Dermis blood vessel endothelial cell (primary cell): ENCODE results near the gene MAP2K7. TPM values are rescaled to one million over a fixed set of nuclear protein-coding genes. Genes with fewer than 3 reads are reported as not detected.

Experiments
- DNase-seq: peaks from one replicate; pipeline ENCODE4 v3.0.0; 2010
- total RNA-seq: library from RNA; depleted of rRNA; stranded (reverse); fragments of >200 nt; gene quantifications from 2 replicates; pipeline ENCODE4 v1.2.3, GENCODE V29; 2014

MAP2K7 gene
- total RNA-seq, 1 donor from 2014 or later = 10.4 TPM

GRCh38 chr19:7867092-7867844, 36.4 kb upstream of the MAP2K7 start:
- DNase-seq = no peak

DNA sequence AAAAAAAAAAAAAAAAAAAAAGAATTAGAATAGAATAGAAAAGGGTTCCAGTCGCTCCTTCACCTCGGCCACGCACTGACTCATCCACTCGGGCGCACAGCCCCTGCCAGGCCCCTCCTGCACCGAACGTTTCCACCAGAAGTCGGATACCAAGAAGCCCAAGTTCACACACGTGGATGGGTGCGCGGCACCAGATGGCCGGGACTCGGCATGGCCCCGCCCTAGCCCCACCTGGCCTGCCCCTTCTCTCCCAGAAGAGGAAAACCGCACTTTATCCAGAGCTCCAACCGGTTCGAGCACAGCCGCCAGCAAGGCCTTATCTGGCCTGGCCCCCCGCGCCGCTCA, 35.4 kb upstream of the MAP2K7 start:
- no peak for DNase-seq

DNA sequence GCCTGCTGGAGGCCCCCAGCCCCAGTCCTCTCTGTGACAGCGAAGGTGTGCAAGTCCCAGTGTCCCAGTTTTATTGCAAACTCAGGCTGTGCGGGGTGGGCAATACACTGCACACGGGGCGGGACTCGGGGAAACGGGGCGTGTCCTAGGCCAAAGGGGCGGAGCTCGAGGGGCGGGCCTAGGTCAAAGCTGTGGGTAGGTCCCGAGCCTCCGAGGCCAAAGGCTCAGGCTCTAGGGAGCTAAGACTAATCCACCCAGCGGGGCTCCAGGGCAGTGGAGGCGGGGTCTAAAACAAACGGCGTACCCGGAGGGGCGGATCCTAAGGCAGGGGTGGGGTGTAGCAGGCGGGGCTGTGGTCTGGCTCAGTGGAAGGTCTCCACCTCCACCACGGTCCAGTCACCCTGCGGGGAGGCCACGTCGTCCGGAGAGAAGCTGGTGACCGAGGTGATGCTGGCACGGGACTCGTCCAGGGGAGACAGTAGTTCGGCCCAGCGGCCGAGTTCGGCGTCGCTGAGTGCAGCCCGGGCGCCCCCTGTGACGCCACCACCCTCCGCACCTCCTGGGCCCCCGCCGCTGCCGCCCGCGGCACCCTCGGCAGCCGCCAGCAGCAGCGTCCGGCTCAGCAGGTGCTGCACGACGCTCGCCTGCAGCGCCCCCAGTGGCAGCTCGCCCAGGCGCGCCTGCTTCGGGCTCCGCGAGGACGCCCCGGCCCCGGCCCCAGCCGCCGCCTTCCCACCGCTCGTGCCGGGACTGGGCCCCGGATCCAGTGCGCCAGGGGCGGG, 34.8 kb upstream of the MAP2K7 start:
- DNase-seq = peak; percentile 75

DNA sequence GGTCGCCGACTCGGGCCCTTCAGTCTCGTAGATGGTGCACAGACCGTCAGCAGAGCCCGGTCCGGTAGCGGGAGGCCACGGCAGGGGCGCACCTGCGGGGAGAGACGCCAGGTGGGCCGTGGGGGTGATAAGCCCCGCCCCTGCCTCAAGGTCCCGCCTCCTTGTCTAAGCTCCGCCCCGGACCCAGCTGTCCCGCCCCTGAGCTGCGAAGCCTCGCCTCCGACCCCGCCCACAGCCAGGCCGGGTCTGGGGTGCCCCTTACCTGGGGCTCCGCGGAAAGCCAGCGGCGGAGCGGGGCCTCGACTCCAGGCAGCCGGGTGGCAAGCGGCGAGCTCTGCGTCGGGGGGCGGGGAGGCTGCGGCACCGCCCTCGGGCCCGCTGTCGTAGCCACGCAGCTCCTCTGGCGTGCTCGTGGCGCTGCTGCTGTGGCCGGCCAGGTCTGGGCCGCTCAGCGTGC, 34.2 kb upstream of the MAP2K7 start:
- DNase-seq = peak; percentile 54

- peak; percentile 41 for DNase-seq
Observed at GRCh38 chr19:7869910-7870511, 33.7 kb upstream of the MAP2K7 start.

GRCh38 chr19:7870571-7871436, 32.9 kb upstream of the MAP2K7 start:
- DNase-seq = peak; percentile 38

GRCh38 chr19:7871437-7872305, 32.0 kb upstream of the MAP2K7 start:
- DNase-seq = peak; percentile 76

DNA sequence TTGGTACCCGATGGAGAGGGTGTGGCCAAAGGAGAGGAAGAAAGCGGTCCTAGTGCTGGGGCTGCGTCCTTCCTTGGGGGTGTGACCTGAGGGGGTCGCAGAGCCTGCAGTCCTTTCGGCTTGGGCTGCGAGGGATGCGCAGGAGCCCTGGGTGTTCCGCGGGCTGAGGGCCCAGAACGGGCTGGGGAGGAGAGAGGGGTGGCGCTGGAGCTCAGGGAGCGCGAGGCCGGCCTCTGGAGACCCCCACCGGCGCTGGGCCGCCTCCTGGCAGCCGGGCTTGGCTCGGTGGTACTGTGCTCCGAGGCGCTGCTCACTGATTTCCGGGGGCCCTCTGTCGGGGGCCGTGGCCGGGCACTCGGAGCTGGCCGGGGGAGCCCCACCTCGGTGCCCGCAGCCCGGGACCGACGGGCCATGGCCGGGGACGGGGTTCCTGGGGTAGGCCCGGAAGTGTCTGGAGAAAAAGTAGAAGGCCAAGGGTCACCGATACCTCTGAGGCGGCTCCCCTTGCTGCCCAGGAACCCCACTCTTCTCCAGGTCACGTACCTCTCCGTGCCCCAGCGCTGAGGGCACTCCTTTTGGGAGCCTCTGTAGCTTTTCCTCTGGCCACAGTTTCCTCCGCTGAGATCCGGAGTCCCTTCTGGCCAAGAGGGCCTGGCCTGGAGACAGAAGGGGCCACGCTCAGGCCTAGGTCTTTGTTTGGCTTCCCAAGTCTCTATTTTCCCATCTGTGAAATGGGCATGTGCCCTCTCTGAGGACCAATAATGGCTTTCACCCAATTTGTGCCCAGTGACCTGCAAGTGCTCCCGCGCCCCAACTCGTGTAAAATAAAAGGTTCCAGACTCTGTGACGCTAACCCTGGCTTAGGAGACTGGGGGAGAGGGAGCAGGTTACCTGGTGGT, 31.1 kb upstream of the MAP2K7 start:
- DNase-seq = no peak

DNA sequence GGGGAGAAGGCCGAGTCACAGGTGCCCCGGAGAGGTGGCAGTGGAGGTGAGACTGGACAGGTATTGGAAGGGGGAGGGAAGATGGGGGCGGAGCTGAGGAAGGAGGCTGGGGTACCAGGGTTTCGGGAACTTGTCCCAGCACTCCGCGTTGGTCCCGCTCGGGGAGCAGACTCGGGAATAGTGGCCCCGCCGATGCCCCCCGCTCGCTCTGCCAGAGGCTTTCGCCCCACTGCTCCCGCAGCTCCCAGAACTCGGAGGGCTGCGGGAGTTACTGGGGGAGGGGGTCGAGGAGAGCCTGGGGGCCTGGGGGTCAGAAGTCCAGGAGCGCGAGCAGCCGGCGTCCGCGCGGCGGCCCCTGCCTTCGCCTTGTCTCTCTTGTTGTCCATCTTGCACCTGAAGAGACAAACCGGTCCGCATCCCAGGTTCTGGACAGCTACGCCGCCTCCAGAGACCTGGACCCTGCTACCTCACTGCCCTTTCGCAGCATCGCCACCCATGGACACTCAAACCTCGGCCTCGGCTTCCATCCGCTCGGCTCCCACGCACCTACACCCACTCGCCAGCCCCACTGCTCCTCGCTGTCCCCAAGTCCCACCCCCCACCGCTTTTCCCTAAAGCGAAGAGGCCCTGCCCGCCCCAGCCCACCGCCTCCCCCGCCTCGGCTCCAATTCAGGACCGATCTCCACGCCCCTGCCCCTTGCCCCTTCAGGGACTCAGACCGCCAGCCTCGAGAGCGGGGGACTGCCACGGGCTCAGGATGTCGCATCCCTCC, 30.2 kb upstream of the MAP2K7 start:
- no peak for DNase-seq

DNA sequence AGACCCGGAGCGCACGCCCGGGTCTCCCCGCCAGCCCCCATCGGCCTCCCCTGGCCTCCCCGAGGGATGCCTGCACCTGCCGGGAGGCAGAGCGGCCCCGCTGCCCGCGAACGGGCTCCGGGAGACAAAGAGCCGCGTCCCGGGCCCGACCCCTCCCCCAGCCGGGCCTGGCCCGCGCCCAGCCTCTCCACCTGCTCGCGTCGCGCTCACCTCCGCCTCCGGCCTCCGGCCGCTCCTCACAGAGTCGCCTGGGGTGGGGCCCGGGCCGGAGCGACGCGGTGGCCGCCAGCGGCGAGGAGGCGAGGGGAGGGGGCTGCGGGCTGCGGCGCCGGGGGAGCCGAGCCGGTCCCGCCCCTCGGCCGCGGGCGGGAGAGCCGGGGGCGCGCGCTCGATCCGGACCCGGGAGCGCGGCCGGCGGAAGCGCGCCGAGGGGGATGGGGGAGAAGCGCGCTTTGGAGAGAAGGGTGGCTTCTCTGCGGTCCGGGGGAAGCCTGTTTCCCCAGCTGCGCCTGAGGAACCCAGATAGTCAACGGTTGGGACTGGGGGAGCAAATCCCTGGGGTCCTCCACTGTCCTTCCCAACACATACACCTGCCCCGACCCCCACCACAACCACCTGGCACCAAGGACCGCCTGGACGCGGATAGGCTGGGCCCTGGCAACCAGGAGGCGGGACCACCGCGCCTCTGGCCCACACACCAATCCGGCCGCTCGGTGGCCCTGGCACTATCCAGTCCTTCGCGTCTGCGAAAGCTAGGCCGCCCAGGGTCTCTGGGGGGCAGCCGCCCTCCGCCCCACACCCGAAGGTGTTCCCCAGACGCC, 29.4 kb upstream of the MAP2K7 start, which contains the start of gene PRR36:
PRR36 (minus strand) TSS at position 315 of the 821 bp plus-strand sequence. CDS start 701 bp downstream, outside the sequence.
- DNase-seq = peak; percentile 60

DNA sequence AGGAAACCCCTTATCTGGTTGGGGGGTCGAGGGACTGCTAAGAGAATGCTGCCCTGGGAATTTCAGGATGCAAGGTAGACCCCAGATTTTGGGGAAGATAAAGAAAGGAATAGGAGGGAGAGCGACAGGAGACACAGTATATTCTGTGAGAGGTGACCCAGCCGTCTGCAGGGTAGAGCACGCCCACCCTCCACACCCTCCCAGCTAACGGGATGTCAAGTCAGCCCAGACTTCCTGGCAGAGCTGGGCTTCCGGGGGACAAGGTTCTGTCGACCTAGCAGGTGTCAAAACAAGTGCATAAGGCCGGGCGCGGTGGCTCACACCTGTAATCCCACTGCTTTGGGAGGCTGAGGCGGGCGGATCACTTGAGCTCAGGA, 28.8 kb upstream of the MAP2K7 start:
- DNase-seq = no peak

DNA sequence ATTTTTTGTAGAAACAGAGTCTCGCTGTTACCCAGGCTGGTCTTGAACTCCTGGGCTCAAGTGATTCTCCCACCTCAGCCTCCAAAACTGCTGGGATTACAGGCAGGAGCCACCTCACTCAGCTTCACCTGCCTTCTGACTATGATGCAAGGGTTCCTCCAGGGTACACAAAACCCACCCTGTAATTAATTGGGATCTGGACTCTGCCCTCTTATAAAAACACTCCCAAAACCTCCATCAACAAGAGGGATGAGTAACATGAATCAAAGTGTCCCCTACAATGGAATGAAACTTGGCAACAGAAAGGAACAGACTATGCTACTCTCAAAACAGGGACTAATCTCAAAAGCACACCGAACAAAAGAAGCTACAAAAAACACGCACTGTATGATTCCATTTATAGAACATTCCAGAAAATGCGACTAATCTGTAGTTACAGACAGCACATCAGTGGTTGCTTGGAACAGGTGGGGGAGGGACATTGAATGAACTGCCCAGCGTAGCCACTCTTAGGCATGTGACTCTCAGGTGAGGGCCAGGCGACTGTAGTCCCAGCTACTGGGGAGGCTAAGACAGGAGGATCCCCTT, 26.3 kb upstream of the MAP2K7 start:
- DNase-seq = no peak

DNA sequence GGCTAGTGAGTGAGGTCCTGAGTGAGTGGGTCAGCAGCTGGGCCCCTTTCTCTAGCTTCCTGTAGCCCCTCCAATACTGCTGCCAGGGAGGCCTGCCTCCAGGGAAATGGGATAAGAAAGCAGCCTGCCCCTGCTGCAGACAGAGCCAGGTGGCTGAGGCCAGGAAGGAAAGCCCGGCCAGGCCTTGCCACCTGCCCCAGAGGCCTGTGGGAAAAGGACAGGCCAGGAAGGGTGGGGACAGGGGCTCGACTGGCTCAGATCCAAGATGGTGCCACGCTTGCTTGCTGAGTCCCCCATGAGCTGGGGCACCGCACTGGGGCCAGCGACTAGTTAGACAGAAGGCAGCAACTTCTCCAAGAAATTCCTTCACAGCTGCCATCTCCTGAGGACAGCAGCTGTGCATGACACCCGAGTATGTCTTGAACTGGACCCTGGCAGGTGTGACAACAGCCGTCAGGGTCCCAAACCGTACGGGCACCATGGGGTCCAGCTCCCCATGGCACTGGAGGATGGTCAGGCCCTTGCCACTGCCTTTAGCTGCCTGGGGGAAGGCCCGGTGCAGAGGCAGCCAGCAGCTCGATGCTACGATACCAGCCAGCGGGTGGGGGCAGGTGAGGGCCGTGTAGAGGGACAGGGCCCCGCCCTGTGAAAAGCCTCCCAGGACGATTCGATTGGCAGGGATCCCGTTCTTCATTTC, 24.4 kb upstream of the MAP2K7 start:
- no peak for DNase-seq

- DNase-seq = no peak
Observed at GRCh38 chr19:7879836-7880235, 23.8 kb upstream of the MAP2K7 start.

DNA sequence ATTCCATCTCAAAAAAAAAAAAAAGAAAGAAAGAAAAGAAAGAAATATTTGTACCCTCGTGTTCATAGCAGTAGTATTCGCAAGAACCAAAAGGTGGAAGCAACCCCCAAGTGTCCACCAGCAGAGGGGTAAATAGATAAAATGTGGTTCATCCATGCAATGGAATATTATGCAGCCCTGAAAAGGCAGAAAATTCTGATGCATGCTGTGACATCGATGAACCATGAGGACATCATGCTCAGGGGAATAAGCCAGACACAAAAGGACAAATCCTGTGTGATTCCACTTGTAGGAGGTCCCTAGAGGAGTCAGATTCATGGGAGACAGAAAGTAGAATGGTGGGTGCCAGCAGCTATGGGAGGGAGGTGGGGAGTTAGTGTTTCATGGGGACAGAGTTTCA, 21.8 kb upstream of the MAP2K7 start:
- no peak for DNase-seq

GRCh38 chr19:7883105-7883504, 20.6 kb upstream of the MAP2K7 start:
- no peak for DNase-seq

- no peak for DNase-seq
Observed at GRCh38 chr19:7883796-7884570, 19.7 kb upstream of the MAP2K7 start.
